OCI-LY1 (cell line): ENCODE measurements around the gene BRD7.
A peak's percentile ranks its signal among the peaks of the same experiment; 100 is the strongest.

ENCODE experiments used
- H2AFZ ChIP-seq: fragments of 200-600 bp; sonication (generic), shearing (Covaris generic); 2 replicates; pipeline ENCODE4 v1.6.0; 2014; ENCODE audit warnings: antibody characterized with exemption, mild to moderate bottlenecking, low read length
- H3F3A ChIP-seq: fragments of 200-600 bp; sonication (generic), shearing (Covaris generic); 2 replicates; pipeline ENCODE4 v1.6.0; 2014; ENCODE audit warnings: mild to moderate bottlenecking, antibody characterized with exemption, low read length, moderate library complexity; ENCODE audit not compliant: insufficient read depth
- H3K27ac ChIP-seq: fragments of 200-600 bp; sonication (generic); 2 replicates; pipeline ENCODE4 v1.5.1; 2014; ENCODE audit warnings: low read length, mixed run types, mild to moderate bottlenecking, low read depth; ENCODE audit not compliant: poor library complexity, severe bottlenecking
- H3K27me3 ChIP-seq: fragments of 200-600 bp; sonication (generic); 2 replicates; pipeline ENCODE4 v1.6.0; 2014; ENCODE audit warnings: antibody characterized with exemption, mild to moderate bottlenecking, low read length, moderate library complexity; ENCODE audit not compliant: insufficient read depth
- H3K36me3 ChIP-seq: fragments of 200-600 bp; sonication (generic); 2 replicates; pipeline ENCODE4 v1.6.1; 2014; ENCODE audit warnings: mild to moderate bottlenecking, antibody characterized with exemption, low read length, moderate library complexity, mixed read lengths; ENCODE audit not compliant: insufficient read depth
- H3K4me1 ChIP-seq: fragments of 200-600 bp; sonication (generic); 2 replicates; pipeline ENCODE4 v1.5.1; 2014; ENCODE audit warnings: mild to moderate bottlenecking, low read length, moderate library complexity; ENCODE audit not compliant: insufficient read depth, severe bottlenecking
- H3K4me2 ChIP-seq: fragments of 200-600 bp; sonication (generic), shearing (Covaris generic); 2 replicates; pipeline ENCODE4 v1.6.1; 2014; ENCODE audit warnings: low read length
- H3K4me3 ChIP-seq: fragments of 200-600 bp; sonication (generic); 2 replicates; pipeline ENCODE4 v1.5.1; 2014; ENCODE audit warnings: low read length, low read depth, mild to moderate bottlenecking, mixed read lengths; ENCODE audit not compliant: poor library complexity, severe bottlenecking
- H3K79me2 ChIP-seq: fragments of 200-600 bp; shearing (Covaris generic); 2 replicates; pipeline ENCODE4 v1.6.1; 2016; ENCODE audit warnings: mixed run types, low read length, mixed read lengths; ENCODE audit not compliant: insufficient read depth
- H3K9ac ChIP-seq: fragments of 200-600 bp; sonication (generic), shearing (Covaris generic); 2 replicates; pipeline ENCODE4 v1.6.1; 2014; ENCODE audit warnings: mild to moderate bottlenecking, low read length, mixed read lengths
- H3K9me2 ChIP-seq: fragments of 200-600 bp; sonication (generic), shearing (Covaris generic); 2 replicates; pipeline ENCODE4 v1.6.1; 2014; ENCODE audit warnings: low read depth, mild to moderate bottlenecking, low read length, mixed read lengths
- H3K9me3 ChIP-seq: fragments of 200-600 bp; shearing (Covaris generic); 2 replicates; pipeline ENCODE4 v1.6.1; 2014; ENCODE audit warnings: low read length, mixed read lengths
- H4K20me1 ChIP-seq: fragments of 200-600 bp; sonication (generic), shearing (Covaris generic); 2 replicates; pipeline ENCODE4 v1.6.0; 2016; ENCODE audit warnings: mild to moderate bottlenecking, low read length; ENCODE audit not compliant: insufficient read depth
- EZH2 ChIP-seq: fragments of 200-600 bp; sonication (generic), shearing (Covaris generic); IDR thresholded peaks from 2 replicates; pipeline ENCODE4 v1.8.0; 2017; ENCODE audit warnings: borderline replicate concordance, mixed run types, mild to moderate bottlenecking, antibody characterized with exemption, low read length, moderate library complexity, mixed read lengths
- TF ChIP-seq, protein P1 (sequence below): fragments of 200-600 bp; sonication (generic), shearing (Covaris generic); IDR thresholded peaks from 2 replicates; pipeline ENCODE4 v1.5.1; 2017; ENCODE audit warnings: mild to moderate bottlenecking, antibody characterized with exemption, low read length, moderate library complexity, mixed read lengths

The BRD7 gene

DNA sequence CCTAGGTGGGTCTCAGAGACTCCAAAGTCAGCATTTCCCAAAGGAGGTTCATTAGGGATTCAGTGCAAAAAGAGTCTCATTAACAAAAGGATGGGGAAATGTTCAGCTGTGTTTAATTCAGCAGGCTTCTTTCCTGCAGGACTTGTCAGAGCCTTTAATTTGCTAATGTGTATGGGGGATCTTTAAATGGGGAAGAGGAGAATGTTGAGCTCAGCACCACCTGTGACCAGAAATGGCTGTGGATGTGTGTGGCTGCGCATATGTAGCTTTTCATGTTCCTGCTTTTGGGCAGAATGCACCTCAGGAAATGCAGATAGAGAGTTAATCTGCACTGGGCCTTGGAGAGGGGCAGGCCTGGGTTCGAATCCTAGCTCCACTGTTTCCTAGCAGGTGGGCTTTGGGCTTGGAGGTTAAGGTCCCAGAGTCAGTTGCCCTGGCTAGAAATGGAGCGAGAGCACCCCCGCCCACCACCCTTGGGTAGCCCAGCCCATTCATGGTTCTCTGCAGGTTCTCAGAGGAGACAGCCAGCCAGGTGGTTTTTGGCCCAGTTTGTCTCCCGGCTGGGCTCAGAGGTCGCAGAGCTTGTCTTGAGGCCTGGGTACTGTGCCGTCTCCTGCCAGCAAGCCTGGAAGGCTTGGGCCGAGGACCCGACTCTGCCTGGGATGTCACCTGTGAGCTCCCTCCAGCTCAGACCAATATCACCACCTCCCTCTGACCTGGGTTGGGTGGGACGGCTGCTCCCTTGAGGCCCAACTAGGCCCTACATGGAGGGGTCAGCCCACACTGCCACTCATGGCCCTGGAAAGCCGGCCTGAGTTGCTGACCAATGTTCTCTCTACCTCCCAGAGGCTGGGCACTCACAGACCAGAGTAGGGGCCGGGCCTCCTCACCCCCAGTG is 93.1 kb downstream of the BRD7 start:
- H3K4me3 ChIP-seq = peak overlapping the region; percentile 69
- H2AFZ ChIP-seq = no peak overlapping the region
- H3K4me2 ChIP-seq = peak overlapping the region; percentile 96
- H3K36me3 ChIP-seq = peaks cover 2% of the 10 kb centered on the region; the same call in 1 of the 2 replicates
- H3K27ac ChIP-seq = peak overlapping the region; percentile 80
- TF ChIP-seq, protein P1, sequence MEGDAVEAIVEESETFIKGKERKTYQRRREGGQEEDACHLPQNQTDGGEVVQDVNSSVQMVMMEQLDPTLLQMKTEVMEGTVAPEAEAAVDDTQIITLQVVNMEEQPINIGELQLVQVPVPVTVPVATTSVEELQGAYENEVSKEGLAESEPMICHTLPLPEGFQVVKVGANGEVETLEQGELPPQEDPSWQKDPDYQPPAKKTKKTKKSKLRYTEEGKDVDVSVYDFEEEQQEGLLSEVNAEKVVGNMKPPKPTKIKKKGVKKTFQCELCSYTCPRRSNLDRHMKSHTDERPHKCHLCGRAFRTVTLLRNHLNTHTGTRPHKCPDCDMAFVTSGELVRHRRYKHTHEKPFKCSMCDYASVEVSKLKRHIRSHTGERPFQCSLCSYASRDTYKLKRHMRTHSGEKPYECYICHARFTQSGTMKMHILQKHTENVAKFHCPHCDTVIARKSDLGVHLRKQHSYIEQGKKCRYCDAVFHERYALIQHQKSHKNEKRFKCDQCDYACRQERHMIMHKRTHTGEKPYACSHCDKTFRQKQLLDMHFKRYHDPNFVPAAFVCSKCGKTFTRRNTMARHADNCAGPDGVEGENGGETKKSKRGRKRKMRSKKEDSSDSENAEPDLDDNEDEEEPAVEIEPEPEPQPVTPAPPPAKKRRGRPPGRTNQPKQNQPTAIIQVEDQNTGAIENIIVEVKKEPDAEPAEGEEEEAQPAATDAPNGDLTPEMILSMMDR = no peak
- TF ChIP-seq EZH2 = no peak
- no peaks in the 10 kb centered on the region for H4K20me1 ChIP-seq
- peaks cover 5% of the 10 kb centered on the region; the same call in 1 of the 2 replicates for H3K79me2 ChIP-seq
- H3K4me1 ChIP-seq = peaks cover 30% of the 10 kb centered on the region
- no peaks in the 10 kb centered on the region for H3K9me2 ChIP-seq
- H3F3A ChIP-seq = no peaks in the 10 kb centered on the region
- no peaks in the 10 kb centered on the region for H3K9me3 ChIP-seq
- peak overlapping the region; percentile 81; the same call in 1 of the 2 replicates for H3K9ac ChIP-seq
- no peaks in the 10 kb centered on the region for H3K27me3 ChIP-seq

DNA sequence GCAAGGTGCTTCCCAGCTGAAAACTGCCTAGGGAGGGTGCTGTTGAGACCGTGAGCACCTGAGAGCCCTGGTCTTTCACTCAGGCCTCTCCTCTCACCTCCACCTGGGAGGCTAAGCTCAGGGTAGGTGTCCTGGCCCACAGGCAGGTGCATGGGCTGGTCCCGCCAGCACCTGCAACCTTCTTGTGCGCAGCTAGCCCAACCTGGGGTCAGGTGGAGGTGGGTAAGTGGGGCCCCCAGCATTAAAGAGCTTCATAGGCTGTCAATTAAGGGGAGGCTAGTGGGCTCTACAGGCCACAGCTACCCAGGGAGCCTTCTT is 93.7 kb downstream of the BRD7 start:
- Histone ChIP-seq H4K20me1 (no peaks in the 10 kb centered on the region), H3K36me3 (no peaks in the 10 kb centered on the region), H3K27me3 (no peaks in the 10 kb centered on the region), H3K27ac (peak overlapping the region; percentile 80), H3F3A (no peaks in the 10 kb centered on the region), H3K9me3 (no peaks in the 10 kb centered on the region), H3K9me2 (no peaks in the 10 kb centered on the region), H3K4me2 (peak overlapping the region; percentile 96), H2AFZ (no peak overlapping the region), H3K79me2 (peaks cover 5% of the 10 kb centered on the region; the same call in 1 of the 2 replicates), H3K4me3 (peak overlapping the region; percentile 69), H3K4me1 (peaks cover 30% of the 10 kb centered on the region), H3K9ac (peak overlapping the region; percentile 81; the same call in 1 of the 2 replicates)
- TF ChIP-seq, protein P1 = no peak; the same call in 1 of the 2 replicates
- TF ChIP-seq EZH2 = no peak

DNA sequence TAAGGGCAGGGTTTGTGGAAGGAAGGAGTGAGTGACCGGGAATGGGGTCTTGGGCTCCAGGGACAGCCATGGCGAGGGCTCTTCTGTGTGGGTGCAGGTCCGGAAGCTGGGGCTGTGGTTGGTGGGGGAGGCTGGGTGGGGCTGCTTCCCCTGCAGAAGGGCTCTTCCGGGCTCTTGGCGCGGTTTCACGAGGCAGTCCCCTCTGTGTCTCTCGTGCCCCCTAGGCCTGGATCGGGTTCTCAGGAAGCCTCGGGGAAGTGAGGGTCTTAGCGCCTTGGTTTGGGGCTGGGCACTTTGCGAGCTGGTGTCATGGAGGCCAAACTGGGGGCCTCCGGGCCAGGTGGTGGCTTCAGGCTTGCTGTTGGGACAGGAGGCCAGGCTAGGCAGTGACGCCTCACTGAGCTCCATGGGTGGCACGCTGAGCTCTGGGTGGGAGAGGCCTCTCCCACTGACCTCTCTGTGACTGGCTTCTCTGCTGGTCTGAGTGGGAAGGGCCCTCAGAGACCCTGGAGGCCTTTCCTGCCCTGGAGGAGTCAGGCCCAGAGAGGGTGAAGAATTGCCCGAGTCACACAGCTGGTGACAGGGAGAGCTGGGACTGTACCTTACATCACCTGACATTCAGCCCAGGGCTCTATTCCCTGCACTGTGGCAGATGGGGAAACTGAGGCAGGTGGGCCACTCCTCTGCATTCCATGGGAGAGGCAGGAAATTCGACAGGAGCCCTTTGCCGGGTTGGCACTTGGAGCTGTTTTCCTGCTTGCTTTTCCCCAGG is 94.3 kb downstream of the BRD7 start:
- H3K36me3 ChIP-seq = no peaks in the 10 kb centered on the region
- peak overlapping the region; percentile 80 for H3K27ac ChIP-seq
- H3K4me3 ChIP-seq = peak overlapping the region; percentile 69
- no peaks in the 10 kb centered on the region for H3K9me3 ChIP-seq
- H4K20me1 ChIP-seq = no peaks in the 10 kb centered on the region
- peaks cover 5% of the 10 kb centered on the region; the same call in 1 of the 2 replicates for H3K79me2 ChIP-seq
- TF ChIP-seq, protein P1 = peak; percentile 19; the same call in 1 of the 2 replicates
- no peak for TF ChIP-seq EZH2
- H3K4me1 ChIP-seq = peaks cover 30% of the 10 kb centered on the region
- peak overlapping the region; percentile 81 for H3K9ac ChIP-seq
- peak overlapping the region; percentile 96 for H3K4me2 ChIP-seq
- H3F3A ChIP-seq = no peaks in the 10 kb centered on the region
- no peak overlapping the region for H2AFZ ChIP-seq
- no peaks in the 10 kb centered on the region for H3K27me3 ChIP-seq
- no peaks in the 10 kb centered on the region for H3K9me2 ChIP-seq
